Amygdala (tissue), 56 donors: ENCODE measurements around the gene AKR1D1.
"Not testable (repeated sequence)": the region's sequence is repeated elsewhere in the genome, so short reads cannot be mapped to it uniquely, and the experiment has no call there.

Experiments
- DNase-seq, 56 donors: peaks; one replicate each; lab custom pipeline; 2025; lab: John Stamatoyannopoulos, UW

The AKR1D1 gene

GRCh38 chr7:138116141-138116540 is 39.9 kb downstream of the AKR1D1 start:
- no peak for DNase-seq

- DNase-seq: no peak
These were observed 40.6 kb downstream of the AKR1D1 start for GRCh38 chr7:138116892-138117291.

- no peak for DNase-seq
These were observed 44.0 kb downstream of the AKR1D1 start for GRCh38 chr7:138120140-138120827.

- no peak for DNase-seq
These were observed 45.9 kb downstream of the AKR1D1 start for GRCh38 chr7:138122162-138122561.

- no peak for DNase-seq
These were observed 48.9 kb downstream of the AKR1D1 start for GRCh38 chr7:138125119-138125518.

GRCh38 chr7:138125598-138126111 is 49.4 kb downstream of the AKR1D1 start:
- no peak for DNase-seq

GRCh38 chr7:138126928-138127327 is 50.7 kb downstream of the AKR1D1 start:
- DNase-seq: no peak

- DNase-seq: no peak
These were observed 51.7 kb downstream of the AKR1D1 start for GRCh38 chr7:138127996-138128395.

- no peak for DNase-seq
These were observed 53.4 kb downstream of the AKR1D1 start for GRCh38 chr7:138129551-138130165.

GRCh38 chr7:138137423-138138171 is 61.3 kb downstream of the AKR1D1 start:
- DNase-seq: no peak

GRCh38 chr7:138138244-138138643 is 62.0 kb downstream of the AKR1D1 start:
- no peak for DNase-seq

GRCh38 chr7:138142583-138143201 is 66.4 kb downstream of the AKR1D1 start:
- no peak for DNase-seq

GRCh38 chr7:138144958-138145357 is 68.7 kb downstream of the AKR1D1 start:
- DNase-seq: no peak

- not testable (repeated sequence) for DNase-seq
These were observed 70.0 kb downstream of the AKR1D1 start for GRCh38 chr7:138146221-138146620.

GRCh38 chr7:138146757-138147734 is 70.8 kb downstream of the AKR1D1 start:
- DNase-seq: not testable (repeated sequence)

GRCh38 chr7:138151731-138152577 is 75.7 kb downstream of the AKR1D1 start:
- no peak for DNase-seq

- no peak for DNase-seq
These were observed 78.4 kb downstream of the AKR1D1 start for GRCh38 chr7:138154661-138155060.

- DNase-seq: no peak
These were observed 81.4 kb downstream of the AKR1D1 start for GRCh38 chr7:138157702-138158101.
